ENCODE results near the gene SUSD4.
A peak's percentile ranks its signal among the peaks of the same experiment; 100 is the strongest.
"Not testable (repeated sequence)": the region's sequence is repeated elsewhere in the genome, so short reads cannot be mapped to it uniquely, and the experiment has no call there.

The SUSD4 gene

GRCh38 chr1:223283697-223284096 lies 80.3 kb downstream of the SUSD4 start:
- not testable (repeated sequence) for DNase-seq

- not testable (repeated sequence) for DNase-seq
Measured at GRCh38 chr1:223278311-223278710, 85.7 kb downstream of the SUSD4 start.

GRCh38 chr1:223276029-223276428 lies 87.9 kb downstream of the SUSD4 start:
- DNase-seq, result no peak

GRCh38 chr1:223273511-223273910 lies 90.5 kb downstream of the SUSD4 start:
- DNase-seq, result no peak

- no peak for DNase-seq
Measured at GRCh38 chr1:223271085-223271781, 92.7 kb downstream of the SUSD4 start.

- DNase-seq, result no peak
Measured at GRCh38 chr1:223270155-223270554, 93.8 kb downstream of the SUSD4 start.

- no peak for DNase-seq
Measured at GRCh38 chr1:223269006-223269405, 95.0 kb downstream of the SUSD4 start.

GRCh38 chr1:223266632-223267172 lies 97.3 kb downstream of the SUSD4 start:
- DNase-seq, result no peak

- DNase-seq, result no peak
Measured at GRCh38 chr1:223264983-223265908, 98.7 kb downstream of the SUSD4 start.

- no peak for DNase-seq
Measured at GRCh38 chr1:223264529-223264928, 99.4 kb downstream of the SUSD4 start.

GRCh38 chr1:223261914-223262313 lies 102.1 kb downstream of the SUSD4 start:
- DNase-seq, result no peak

GRCh38 chr1:223260712-223261111 lies 103.3 kb downstream of the SUSD4 start:
- DNase-seq, result no peak

- no peak for DNase-seq
Measured at GRCh38 chr1:223259462-223259861, 104.5 kb downstream of the SUSD4 start.

- DNase-seq, result no peak
Measured at GRCh38 chr1:223258751-223259198, 105.2 kb downstream of the SUSD4 start.

GRCh38 chr1:223257856-223258550 lies 106.0 kb downstream of the SUSD4 start:
- DNase-seq, result no peak

- DNase-seq, result no peak
Measured at GRCh38 chr1:223256034-223256433, 107.9 kb downstream of the SUSD4 start.

- no peak for DNase-seq
Measured at GRCh38 chr1:223253916-223254315, 110.1 kb downstream of the SUSD4 start.

- not testable (repeated sequence) for DNase-seq
Measured at GRCh38 chr1:223251387-223251786, 112.6 kb downstream of the SUSD4 start.

GRCh38 chr1:223250632-223251015 lies 113.4 kb downstream of the SUSD4 start:
- no peak for DNase-seq

- DNase-seq, result no peak
Measured at GRCh38 chr1:223249854-223250631, 113.9 kb downstream of the SUSD4 start.

GRCh38 chr1:223248770-223249140 lies 115.2 kb downstream of the SUSD4 start:
- DNase-seq, result peak; percentile 60
